C4-2B (cell line): ENCODE data around the gene NAPA.

ENCODE experiments used
- ZFX ChIP-seq: fragments of 450-650 bp; IDR thresholded peaks from 2 replicates; pipeline ENCODE4 v1.6.1; 2017
- TF ChIP-seq, protein P1 (sequence below): fragments of 450-650 bp; conservative IDR thresholded peaks from 2 replicates; pipeline ENCODE4 v1.5.1; 2017; ENCODE audit warnings: mild to moderate bottlenecking

DNA sequence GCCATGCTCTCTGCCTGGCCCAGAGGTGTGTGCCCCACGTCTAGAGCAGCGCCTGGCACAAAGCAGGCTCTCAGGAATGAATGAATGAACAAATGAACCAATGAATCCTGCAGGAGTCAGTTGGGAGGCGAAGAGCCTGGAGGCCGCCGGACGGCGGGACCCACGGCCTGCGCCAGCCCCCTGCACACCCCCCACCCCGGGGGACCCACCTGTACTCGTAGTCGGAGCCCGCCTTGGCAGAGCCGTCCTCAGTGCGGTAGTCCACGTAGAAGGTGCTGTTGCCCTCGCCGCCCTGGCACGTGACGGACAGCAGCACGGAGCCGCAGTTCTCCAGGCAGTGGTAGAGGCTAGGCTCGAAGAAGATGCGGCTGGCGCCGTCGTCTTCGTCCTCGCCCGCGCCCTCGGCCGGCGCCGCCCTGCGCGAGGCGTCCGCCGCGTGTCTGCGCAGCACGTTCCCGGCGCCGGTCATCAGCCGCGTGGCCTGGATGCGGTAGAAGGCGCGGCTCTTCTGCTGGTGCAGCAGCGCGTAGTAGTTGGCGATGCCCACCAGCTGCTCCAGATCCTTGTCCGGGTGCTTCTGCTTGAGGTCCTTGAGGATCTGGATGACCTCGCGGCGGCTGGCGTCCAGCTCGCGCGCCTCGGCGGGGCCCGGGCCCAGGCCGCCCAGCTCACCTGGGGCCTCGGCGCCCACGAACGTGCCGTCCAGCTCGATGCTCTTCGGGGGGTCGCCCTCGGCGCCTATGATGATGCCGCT lies 58.0 kb downstream of the NAPA start:
- TF ChIP-seq, protein P1, sequence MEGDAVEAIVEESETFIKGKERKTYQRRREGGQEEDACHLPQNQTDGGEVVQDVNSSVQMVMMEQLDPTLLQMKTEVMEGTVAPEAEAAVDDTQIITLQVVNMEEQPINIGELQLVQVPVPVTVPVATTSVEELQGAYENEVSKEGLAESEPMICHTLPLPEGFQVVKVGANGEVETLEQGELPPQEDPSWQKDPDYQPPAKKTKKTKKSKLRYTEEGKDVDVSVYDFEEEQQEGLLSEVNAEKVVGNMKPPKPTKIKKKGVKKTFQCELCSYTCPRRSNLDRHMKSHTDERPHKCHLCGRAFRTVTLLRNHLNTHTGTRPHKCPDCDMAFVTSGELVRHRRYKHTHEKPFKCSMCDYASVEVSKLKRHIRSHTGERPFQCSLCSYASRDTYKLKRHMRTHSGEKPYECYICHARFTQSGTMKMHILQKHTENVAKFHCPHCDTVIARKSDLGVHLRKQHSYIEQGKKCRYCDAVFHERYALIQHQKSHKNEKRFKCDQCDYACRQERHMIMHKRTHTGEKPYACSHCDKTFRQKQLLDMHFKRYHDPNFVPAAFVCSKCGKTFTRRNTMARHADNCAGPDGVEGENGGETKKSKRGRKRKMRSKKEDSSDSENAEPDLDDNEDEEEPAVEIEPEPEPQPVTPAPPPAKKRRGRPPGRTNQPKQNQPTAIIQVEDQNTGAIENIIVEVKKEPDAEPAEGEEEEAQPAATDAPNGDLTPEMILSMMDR = no peak
- no peak for TF ChIP-seq ZFX
